A549 (cell line): Measurements from ENCODE around the gene UNC5C. TPM values are rescaled to one million over a fixed set of nuclear protein-coding genes. Genes with fewer than 3 reads are reported as not detected.

Experiments
- ATAC-seq, 2 experiments: fragments of 200-7000 bp in 1 of 2; fragments of >200 bp in 1 of 2; cut with Nextera tagmentation in 1 of 2; cut with Tn5 transposase in 1 of 2; 3 replicates each; pipeline versions ENCODE4 v1.8.0 to v1.9.1; 2018 to 2020; ENCODE audit warnings: mild to moderate bottlenecking in 1 of 2, moderate library complexity in 1 of 2
- CTCF ChIA-PET: fragments of 300-600 bp; sonication (Branson Sonifier 250); formaldehyde crosslinking; extraction: SDS; loops from one replicate; lab custom pipeline; 2021; ENCODE audit warnings: antibody characterized with exemption, inconsistent platforms; lab: Yijun Ruan, JAX
- POLR2A ChIA-PET: fragments of 350-600 bp; formaldehyde crosslinking; extraction: SDS; loops from one replicate; lab custom pipeline; 2021; ENCODE audit warnings: antibody characterized with exemption, inconsistent platforms; lab: Yijun Ruan, JAX
- DNase-seq, 2 experiments: peaks; one replicate each; pipeline versions ENCODE4 v3.0.0 to v3.0.0-alpha.2; 2011 to 2016; ENCODE audit warnings: low read depth in 1 of 2, low spot score in 1 of 2
- FAIRE-seq: peaks from 2 replicates; lab custom pipeline; 2011; peaks lifted over from hg19 to GRCh38; lab: Jason Lieb, UNC
- H3K27ac ChIP-seq, 2 experiments: fragments of >200 bp; sonication (Bioruptor Twin); formaldehyde crosslinking; 3 replicates each; pipeline ENCODE4 v1.5.1; 2016 to 2017
- H3K4me1 ChIP-seq: fragments of >200 bp; sonication (Bioruptor Twin); formaldehyde crosslinking; 3 replicates; pipeline ENCODE4 v1.6.1; 2016
- H3K4me2 ChIP-seq: fragments of >200 bp; sonication (Bioruptor Twin); formaldehyde crosslinking; 3 replicates; pipeline ENCODE4 v1.6.1; 2016
- H3K4me3 ChIP-seq: fragments of >200 bp; sonication (Bioruptor Twin); formaldehyde crosslinking; 3 replicates; pipeline ENCODE4 v1.5.1; 2016
- H3K9me3 ChIP-seq: fragments of >200 bp; sonication (Bioruptor Twin); formaldehyde crosslinking; 3 replicates; pipeline ENCODE4 v1.6.1; 2016
- BCL3 ChIP-seq: fragments of >200 bp; sonication (Bioruptor Twin); formaldehyde crosslinking; IDR thresholded peaks from 3 replicates; pipeline ENCODE4 v1.6.1; 2016
- CBX8 ChIP-seq: fragments of 200-600 bp; sonication (generic); IDR thresholded peaks from 2 replicates; pipeline ENCODE4 v1.6.1; 2016
- CHD2 ChIP-seq: fragments of 150-350 bp; IDR thresholded peaks from 2 replicates; pipeline ENCODE4 v1.6.1; 2014; ENCODE audit warnings: low read length; ENCODE audit not compliant: partially characterized antibody
- CTCF ChIP-seq: fragments of >200 bp; sonication (Bioruptor Twin); formaldehyde crosslinking; IDR thresholded peaks from 3 replicates; pipeline ENCODE4 v1.5.1; 2016
- ELK1 ChIP-seq: fragments of 150-350 bp; IDR thresholded peaks from 2 replicates; pipeline ENCODE4 v1.6.1; 2014; ENCODE audit warnings: low read depth, mild to moderate bottlenecking, low read length
- ESRRA ChIP-seq: fragments of 150-350 bp; IDR thresholded peaks from 2 replicates; pipeline ENCODE4 v1.6.1; 2014; ENCODE audit warnings: mild to moderate bottlenecking, low read length, borderline replicate concordance
- FOSB ChIP-seq: fragments of 250-450 bp; sonication (Bioruptor Pico); IDR thresholded peaks from 2 replicates; pipeline ENCODE4 v1.5.0; 2020; ENCODE audit warnings: mild to moderate bottlenecking, moderate library complexity
- FOSL2 ChIP-seq, 2 experiments: fragments of 450-650 bp in 1 of 2; fragments of >200 bp in 1 of 2; sonication (Bioruptor Twin) in 1 of 2; formaldehyde crosslinking; IDR thresholded peaks; 2 replicates each; pipeline versions ENCODE4 v1.5.0 to v1.6.1; 2016 to 2020; ENCODE audit warnings: mild to moderate bottlenecking in 1 of 2, moderate library complexity in 1 of 2
- FOXS1 ChIP-seq: fragments of 250-450 bp; sonication (Bioruptor Pico); IDR thresholded peaks from 2 replicates; pipeline ENCODE4 v1.5.0; 2020; ENCODE audit warnings: mild to moderate bottlenecking, moderate library complexity
- HMGXB4 ChIP-seq: fragments of 250-450 bp; sonication (Bioruptor Pico); IDR thresholded peaks from 2 replicates; pipeline ENCODE4 v1.5.0; 2021; ENCODE audit warnings: mild to moderate bottlenecking, moderate library complexity, borderline replicate concordance
- JUNB ChIP-seq: fragments of >200 bp; sonication (Bioruptor Twin); formaldehyde crosslinking; IDR thresholded peaks from 2 replicates; pipeline ENCODE4 v1.6.1; 2016
- MAZ ChIP-seq: fragments of 150-350 bp; IDR thresholded peaks from 2 replicates; pipeline ENCODE4 v1.6.1; 2014; ENCODE audit warnings: antibody characterized with exemption, low read depth, low read length, borderline replicate concordance
- NPAS2 ChIP-seq: fragments of 250-450 bp; sonication (Bioruptor Pico); IDR thresholded peaks from 2 replicates; pipeline ENCODE4 v1.8.0; 2022; ENCODE audit warnings: mild to moderate bottlenecking, moderate library complexity, borderline replicate concordance
- PHF8 ChIP-seq: fragments of 200-600 bp; sonication (generic); IDR thresholded peaks from 2 replicates; pipeline ENCODE4 v1.6.1; 2016; ENCODE audit warnings: low read depth, mild to moderate bottlenecking, antibody characterized with exemption, moderate library complexity, borderline replicate concordance
- RCOR1 ChIP-seq: fragments of 150-350 bp; IDR thresholded peaks from 2 replicates; pipeline ENCODE4 v1.6.1; 2014; ENCODE audit warnings: antibody characterized with exemption, low read length, low read depth
- REST ChIP-seq: fragments of 200-600 bp; sonication (generic); IDR thresholded peaks from 2 replicates; pipeline ENCODE4 v1.6.1; 2016; ENCODE audit warnings: antibody characterized with exemption, mild to moderate bottlenecking, moderate library complexity
- RFX5 ChIP-seq: fragments of 450-650 bp; IDR thresholded peaks from 2 replicates; pipeline ENCODE4 v1.7.1; 2014; ENCODE audit warnings: antibody characterized with exemption, mild to moderate bottlenecking, moderate library complexity
- SMC3 ChIP-seq: fragments of >200 bp; sonication (Bioruptor Twin); formaldehyde crosslinking; IDR thresholded peaks from 3 replicates; pipeline ENCODE4 v1.6.1; 2018; ENCODE audit warnings: inconsistent platforms
- USF2 ChIP-seq: fragments of 450-650 bp; IDR thresholded peaks from 2 replicates; pipeline ENCODE4 v1.6.1; 2014; ENCODE audit warnings: antibody characterized with exemption
- ZC3H11A ChIP-seq: fragments of 450-650 bp; IDR thresholded peaks from 2 replicates; pipeline ENCODE4 v1.6.1; 2014; ENCODE audit warnings: antibody characterized with exemption, mild to moderate bottlenecking
- WGBS: methylation state at CpG from one replicate; pipeline ENCODE4 v1.1.6; 2017; ENCODE audit errors: missing lambda C conversion rate; 5-methylcytosine and 5-hydroxymethylcytosine counted together
- polyA plus RNA-seq, 4 experiments: library from polyadenylated mRNA; depleted of rRNA in 3 of 4; stranded (reverse); fragments of >200 nt; fragmentation: RNase III in 1 of 4; extraction: RNeasy Plus Mini Kit Qiagen cat#74134 plus additional on column Dnase treatment in 1 of 4; gene quantifications; 2 replicates in 3 of 4; 3 replicates in 1 of 4; pipeline ENCODE4 v1.2.3, GENCODE V29; 2011 to 2017

Gene UNC5C
- polyA plus RNA-seq, 2 of the 4 experiments (the other 2 are of a cell fraction) = 0.13 TPM; not detected in 1

- peaks cover 25% of the 10 kb centered on the region for H3K4me1 ChIP-seq
- H3K9me3 ChIP-seq = no peaks in the 10 kb centered on the region
- FAIRE-seq (no peak), ATAC-seq (no peak), DNase-seq (no peak)
- H3K27ac ChIP-seq = peak overlapping the region in 1 of 2 experiments; percentile 50; a peak in 4 of 6 replicates
- CTCF ChIA-PET = no interaction called here
- H3K4me3 ChIP-seq = no peak overlapping the region
- POLR2A ChIA-PET = no interaction called here
- WGBS = 100% methylated on average over 2 of the region's 2 CpGs
- TF ChIP-seq REST (no peak), JUNB (no peak), ZC3H11A (no peak), HMGXB4 (no peak), FOXS1 (CRISPR knock-in tag) (no peak), NPAS2 (CRISPR knock-in tag) (no peak), MAZ (no peak), FOSB (CRISPR knock-in tag) (no peak), CTCF (no peak), ELK1 (no peak), USF2 (no peak), CHD2 (no peak), CBX8 (no peak), RCOR1 (no peak), ESRRA (no peak), FOSL2 (IDR thresholded peaks at IDR 0.05) (no peak), FOSL2 (CRISPR knock-in tag; IDR thresholded peaks at IDR 0.05) (no peak), RFX5 (no peak), SMC3 (no peak), PHF8 (no peak), BCL3 (no peak)
- H3K4me2 ChIP-seq = peak overlapping the region; percentile 37
Measured at GRCh38 chr4:95409750-95410149, 139.0 kb downstream of the UNC5C start.
